WERI-Rb-1 (cell line): ENCODE measurements around the gene FAM25A.
"Not testable (repeated sequence)": the region's sequence is repeated elsewhere in the genome, so short reads cannot be mapped to it uniquely, and the experiment has no call there.

ENCODE experiments used
- DNase-seq: peaks from one replicate; pipeline ENCODE4 v3.0.0-alpha.2; 2020
- H3K27ac ChIP-seq: fragments of 250-450 bp; sonication (Bioruptor Pico); 2 replicates; pipeline ENCODE4 v1.5.1; 2020; ENCODE audit warnings: mild to moderate bottlenecking, moderate library complexity
- H3K27me3 ChIP-seq: fragments of 250-450 bp; sonication (Bioruptor Pico); 2 replicates; pipeline ENCODE4 v1.5.1; 2021; ENCODE audit warnings: mild to moderate bottlenecking, low read depth, moderate library complexity; ENCODE audit not compliant: insufficient read depth, severe bottlenecking
- H3K36me3 ChIP-seq: fragments of 250-450 bp; sonication (Bioruptor Pico); 2 replicates; pipeline ENCODE4 v1.5.1; 2020; ENCODE audit warnings: mild to moderate bottlenecking, moderate library complexity
- H3K4me3 ChIP-seq: 2 replicates; pipeline ENCODE4 v1.5.1; 2011; ENCODE audit warnings: low read depth, mild to moderate bottlenecking, control low read depth, low read length
- H3K9me3 ChIP-seq: fragments of 250-450 bp; sonication (Bioruptor Pico); 2 replicates; pipeline ENCODE4 v1.5.1; 2021; ENCODE audit warnings: mild to moderate bottlenecking, moderate library complexity; ENCODE audit not compliant: severe bottlenecking
- TF ChIP-seq, protein P1 (sequence below): IDR thresholded peaks from 2 replicates; pipeline ENCODE4 v1.5.1; 2011; ENCODE audit warnings: low read depth, mild to moderate bottlenecking, control low read depth, inconsistent platforms, low read length

The FAM25A gene

DNA sequence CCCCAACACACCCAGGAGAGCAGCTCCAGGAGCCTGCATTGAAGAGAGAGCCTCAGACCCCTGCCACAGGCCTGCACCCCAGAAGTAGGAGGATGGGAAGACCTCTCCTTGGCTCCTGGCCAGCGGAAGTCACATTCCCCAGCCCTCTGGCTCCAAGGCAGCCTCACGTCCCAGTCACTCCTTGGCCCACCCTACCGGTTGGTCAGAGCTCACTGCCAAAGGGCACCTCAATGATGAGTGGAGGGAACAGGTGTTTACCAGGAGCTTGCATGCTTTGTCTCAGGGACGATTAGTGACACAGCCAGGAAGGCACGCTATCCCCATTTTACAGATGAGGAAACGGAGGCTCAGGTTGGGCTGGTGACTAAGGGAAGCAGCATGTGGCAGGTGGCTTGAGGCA, 1.0 kb upstream of the FAM25A start:
- H3K27me3 ChIP-seq, H3K27ac ChIP-seq, DNase-seq: not testable (repeated sequence)

DNA sequence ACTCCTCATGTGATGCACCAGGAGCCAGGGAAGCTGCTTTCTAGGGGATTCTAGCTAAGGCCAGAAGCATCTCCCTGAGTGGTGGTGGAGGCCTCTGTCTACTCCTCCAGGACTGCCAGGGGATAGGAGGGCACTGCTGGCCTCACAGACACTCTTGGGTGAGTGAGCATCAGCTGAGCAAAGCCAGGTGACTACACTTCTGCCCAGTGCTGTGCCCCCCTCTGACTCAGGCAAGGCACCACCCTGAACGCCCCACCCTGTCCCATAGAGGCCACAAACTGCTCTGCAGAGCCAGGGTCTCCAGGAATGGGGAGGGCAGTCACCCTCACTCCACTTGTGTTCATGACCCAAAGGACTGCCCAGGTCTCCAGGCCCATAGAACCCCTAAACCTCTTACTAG, 590 bp upstream of the FAM25A start:
- H3K27me3 ChIP-seq, H3K4me3 ChIP-seq, H3K27ac ChIP-seq, H3K36me3 ChIP-seq, DNase-seq, H3K9me3 ChIP-seq: not testable (repeated sequence)

More for the DNA sequence above, 1.0 kb upstream of the FAM25A start:
- not testable (repeated sequence) for H3K9me3 ChIP-seq, H3K36me3 ChIP-seq, H3K4me3 ChIP-seq

DNA sequence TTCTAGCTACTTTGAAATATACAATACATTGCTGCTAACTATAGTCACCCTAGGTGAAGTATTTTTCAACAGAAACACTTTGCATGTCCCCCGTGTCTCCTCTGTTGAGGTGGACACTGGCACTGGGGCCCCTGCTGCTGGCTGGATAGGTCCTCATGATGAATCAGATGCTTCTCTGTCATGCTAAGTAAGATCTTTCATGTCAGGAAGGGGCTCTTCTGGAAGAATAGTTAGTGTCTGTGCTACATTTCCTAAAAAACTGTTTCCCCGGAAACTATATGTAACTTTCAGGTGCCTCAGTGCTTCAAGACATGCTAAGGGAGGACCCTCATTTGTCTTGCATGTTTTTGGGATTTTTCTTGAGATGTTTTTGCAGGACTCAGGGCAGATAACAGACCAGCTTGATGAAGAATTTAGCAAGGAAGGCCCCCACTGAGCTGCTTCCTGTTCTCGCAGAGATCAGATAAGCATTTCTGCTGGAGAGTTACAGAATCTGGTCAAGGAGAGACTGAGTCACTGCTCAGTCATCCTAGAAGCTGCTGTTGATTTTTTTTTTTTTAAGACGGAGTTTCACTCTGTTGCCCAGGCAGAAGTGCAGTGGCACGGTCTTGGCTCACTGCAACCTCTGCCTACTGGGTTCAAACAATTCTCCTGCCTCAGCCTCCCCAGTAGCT, 5.3 kb downstream of the FAM25A start:
- not testable (repeated sequence) for H3K4me3 ChIP-seq, H3K27me3 ChIP-seq, DNase-seq, H3K9me3 ChIP-seq, H3K36me3 ChIP-seq, H3K27ac ChIP-seq

DNA sequence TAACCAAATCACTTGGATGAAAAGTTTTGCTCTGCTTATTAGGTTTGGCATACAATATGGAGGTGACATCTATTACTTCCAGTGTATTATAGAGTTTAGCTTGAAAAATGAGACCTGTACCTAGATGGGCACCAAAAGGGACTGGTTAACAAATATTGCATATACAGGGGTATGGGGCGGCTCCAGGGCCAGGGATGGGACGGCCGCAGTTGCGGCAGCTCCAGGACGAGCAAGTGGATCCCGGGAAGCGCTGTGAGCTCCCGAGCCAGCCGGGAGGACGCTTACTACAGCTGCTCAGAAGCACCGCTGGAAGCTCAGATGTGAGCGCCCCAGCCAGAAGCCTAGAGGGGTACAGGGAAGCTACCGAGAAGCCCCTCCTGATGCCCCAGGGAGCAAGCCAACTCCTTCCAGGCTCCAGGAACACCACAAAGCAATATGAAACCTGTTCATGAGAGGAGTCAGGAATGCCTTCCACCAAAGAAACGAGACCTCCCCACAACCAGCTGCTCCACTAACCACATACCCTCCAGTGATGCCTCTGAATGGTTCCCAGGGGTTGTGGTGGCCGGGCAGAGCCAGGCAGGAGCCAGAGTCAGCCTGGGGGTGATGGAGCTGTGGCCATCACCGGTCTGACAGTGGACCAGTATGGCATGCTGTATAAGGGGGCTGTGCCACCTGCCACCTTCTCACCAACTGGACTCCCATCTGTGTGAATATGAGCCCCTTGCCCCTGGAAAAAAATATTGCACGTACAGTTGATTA, 6.8 kb downstream of the FAM25A start:
- H3K27me3 ChIP-seq, DNase-seq, H3K4me3 ChIP-seq, H3K9me3 ChIP-seq, H3K27ac ChIP-seq, H3K36me3 ChIP-seq: not testable (repeated sequence)

DNA sequence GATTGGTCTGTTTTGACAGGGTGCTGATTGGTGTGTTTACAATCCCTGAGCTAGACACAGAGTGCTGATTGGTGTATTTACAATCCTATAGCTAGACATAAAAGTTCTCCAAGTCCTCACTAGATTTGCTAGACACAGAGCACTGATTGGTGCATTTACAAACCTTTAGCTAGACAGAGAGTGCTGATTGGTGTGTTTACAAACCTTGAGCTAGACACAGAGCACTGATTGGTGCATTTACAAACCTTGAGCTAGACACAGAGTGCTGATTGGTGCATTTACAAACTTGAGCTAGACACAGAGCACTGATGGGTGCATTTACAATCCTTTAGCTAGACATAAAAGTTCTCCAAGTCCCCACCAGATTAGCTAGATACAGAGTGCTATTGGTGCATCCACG, 10.3 kb downstream of the FAM25A start:
- not testable (repeated sequence) for DNase-seq, H3K27ac ChIP-seq, H3K36me3 ChIP-seq, H3K4me3 ChIP-seq, H3K9me3 ChIP-seq, H3K27me3 ChIP-seq

DNA sequence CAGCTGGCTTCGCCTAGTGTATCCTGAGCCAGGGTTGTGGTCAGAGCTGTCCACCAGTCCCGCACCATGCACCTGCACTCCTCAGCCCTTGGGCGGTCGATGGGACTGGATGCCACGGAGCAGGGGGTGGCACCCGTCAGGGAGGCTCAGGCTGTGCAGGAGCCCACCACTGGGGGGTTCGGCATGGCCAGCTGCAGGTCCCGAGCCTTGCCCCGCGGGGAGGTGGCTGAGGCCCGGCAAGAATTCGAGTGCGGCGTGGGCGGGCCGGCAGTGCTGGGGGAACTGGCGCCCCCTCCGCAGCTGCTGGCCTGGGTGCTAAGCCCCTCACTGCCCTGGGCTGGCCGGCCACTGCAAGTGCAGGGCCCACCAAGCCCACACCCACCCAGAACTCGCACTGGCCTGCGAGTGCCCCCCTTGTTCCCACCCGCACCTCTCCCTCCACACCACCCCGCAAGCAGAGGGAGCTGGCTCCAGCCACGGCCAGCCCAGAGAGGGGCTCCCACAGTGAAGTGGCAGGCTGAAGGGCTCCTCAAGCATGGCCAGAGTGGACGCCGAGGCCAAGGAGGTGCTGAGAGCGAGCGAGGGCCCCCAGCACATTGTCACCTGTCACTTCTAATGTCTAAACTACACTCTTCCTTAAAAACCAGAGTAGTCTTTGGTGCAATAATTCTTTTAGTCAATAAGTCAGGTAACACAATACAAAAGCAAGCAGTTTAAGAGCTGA, 11.0 kb downstream of the FAM25A start:
- no peak overlapping the region for H3K27ac ChIP-seq
- TF ChIP-seq, protein P1, sequence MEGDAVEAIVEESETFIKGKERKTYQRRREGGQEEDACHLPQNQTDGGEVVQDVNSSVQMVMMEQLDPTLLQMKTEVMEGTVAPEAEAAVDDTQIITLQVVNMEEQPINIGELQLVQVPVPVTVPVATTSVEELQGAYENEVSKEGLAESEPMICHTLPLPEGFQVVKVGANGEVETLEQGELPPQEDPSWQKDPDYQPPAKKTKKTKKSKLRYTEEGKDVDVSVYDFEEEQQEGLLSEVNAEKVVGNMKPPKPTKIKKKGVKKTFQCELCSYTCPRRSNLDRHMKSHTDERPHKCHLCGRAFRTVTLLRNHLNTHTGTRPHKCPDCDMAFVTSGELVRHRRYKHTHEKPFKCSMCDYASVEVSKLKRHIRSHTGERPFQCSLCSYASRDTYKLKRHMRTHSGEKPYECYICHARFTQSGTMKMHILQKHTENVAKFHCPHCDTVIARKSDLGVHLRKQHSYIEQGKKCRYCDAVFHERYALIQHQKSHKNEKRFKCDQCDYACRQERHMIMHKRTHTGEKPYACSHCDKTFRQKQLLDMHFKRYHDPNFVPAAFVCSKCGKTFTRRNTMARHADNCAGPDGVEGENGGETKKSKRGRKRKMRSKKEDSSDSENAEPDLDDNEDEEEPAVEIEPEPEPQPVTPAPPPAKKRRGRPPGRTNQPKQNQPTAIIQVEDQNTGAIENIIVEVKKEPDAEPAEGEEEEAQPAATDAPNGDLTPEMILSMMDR = no peak
- H3K9me3 ChIP-seq = peaks cover 3% of the 10 kb centered on the region
- no peak overlapping the region for H3K4me3 ChIP-seq
- H3K27me3 ChIP-seq = no peaks in the 10 kb centered on the region
- H3K36me3 ChIP-seq = no peaks in the 10 kb centered on the region
- DNase-seq = no peak

DNA sequence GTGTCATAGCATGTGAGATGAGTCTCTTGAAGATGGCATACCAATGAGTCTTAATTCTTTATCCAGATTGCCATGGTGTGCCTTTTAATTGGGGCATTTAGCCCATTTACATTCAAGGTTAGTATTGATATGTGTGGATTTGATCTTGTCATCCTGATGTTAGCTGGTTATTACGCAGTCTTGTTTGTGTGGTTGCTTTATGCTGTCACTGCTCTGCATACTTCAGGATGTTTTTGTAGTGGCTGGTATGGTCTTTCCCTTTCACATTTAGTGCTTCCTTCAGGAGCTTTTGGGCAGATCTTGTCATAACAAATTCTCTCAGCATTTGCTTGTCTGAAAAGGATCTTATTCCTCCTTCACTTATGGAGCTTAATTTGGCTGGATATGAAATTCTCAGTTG, 16.5 kb downstream of the FAM25A start:
- H3K9me3 ChIP-seq = no peaks in the 10 kb centered on the region
- H3K36me3 ChIP-seq = no peaks in the 10 kb centered on the region
- H3K27ac ChIP-seq = no peak overlapping the region
- no peak overlapping the region for H3K4me3 ChIP-seq
- DNase-seq = no peak
- TF ChIP-seq, protein P1 = no peak
- no peaks in the 10 kb centered on the region for H3K27me3 ChIP-seq

DNA sequence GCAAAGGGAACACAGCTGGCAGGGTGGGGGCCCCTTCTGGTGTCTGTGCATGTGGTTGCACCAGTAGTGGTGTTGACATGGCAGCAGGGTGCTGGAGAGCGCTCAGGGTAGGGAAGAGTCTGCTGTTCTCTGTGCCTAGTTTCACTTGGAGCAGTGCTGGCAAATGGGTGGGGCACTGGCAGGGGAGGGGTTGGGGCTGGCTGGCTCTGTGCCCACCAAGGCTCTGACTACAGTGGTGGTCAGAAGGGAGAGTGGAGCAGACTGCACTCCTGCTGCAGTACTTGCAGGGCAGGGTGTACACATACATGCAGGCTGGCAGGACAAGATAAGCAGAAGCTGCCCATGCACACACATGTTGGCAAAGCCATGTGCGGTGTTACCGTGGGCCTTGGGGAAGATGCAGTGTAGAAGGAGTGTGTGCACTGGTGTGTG, 18.2 kb downstream of the FAM25A start:
- H3K27me3 ChIP-seq = no peaks in the 10 kb centered on the region
- no peak overlapping the region for H3K4me3 ChIP-seq
- DNase-seq = no peak
- no peaks in the 10 kb centered on the region for H3K9me3 ChIP-seq
- H3K36me3 ChIP-seq = no peaks in the 10 kb centered on the region
- no peak overlapping the region for H3K27ac ChIP-seq
- TF ChIP-seq, protein P1 = no peak
